Measurements from ENCODE around the gene B4GALT5.
A peak's percentile ranks its signal among the peaks of the same experiment; 100 is the strongest.
"Not testable (repeated sequence)": the region's sequence is repeated elsewhere in the genome, so short reads cannot be mapped to it uniquely, and the experiment has no call there.

B4GALT5 gene, protein sequence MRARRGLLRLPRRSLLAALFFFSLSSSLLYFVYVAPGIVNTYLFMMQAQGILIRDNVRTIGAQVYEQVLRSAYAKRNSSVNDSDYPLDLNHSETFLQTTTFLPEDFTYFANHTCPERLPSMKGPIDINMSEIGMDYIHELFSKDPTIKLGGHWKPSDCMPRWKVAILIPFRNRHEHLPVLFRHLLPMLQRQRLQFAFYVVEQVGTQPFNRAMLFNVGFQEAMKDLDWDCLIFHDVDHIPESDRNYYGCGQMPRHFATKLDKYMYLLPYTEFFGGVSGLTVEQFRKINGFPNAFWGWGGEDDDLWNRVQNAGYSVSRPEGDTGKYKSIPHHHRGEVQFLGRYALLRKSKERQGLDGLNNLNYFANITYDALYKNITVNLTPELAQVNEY

DNA sequence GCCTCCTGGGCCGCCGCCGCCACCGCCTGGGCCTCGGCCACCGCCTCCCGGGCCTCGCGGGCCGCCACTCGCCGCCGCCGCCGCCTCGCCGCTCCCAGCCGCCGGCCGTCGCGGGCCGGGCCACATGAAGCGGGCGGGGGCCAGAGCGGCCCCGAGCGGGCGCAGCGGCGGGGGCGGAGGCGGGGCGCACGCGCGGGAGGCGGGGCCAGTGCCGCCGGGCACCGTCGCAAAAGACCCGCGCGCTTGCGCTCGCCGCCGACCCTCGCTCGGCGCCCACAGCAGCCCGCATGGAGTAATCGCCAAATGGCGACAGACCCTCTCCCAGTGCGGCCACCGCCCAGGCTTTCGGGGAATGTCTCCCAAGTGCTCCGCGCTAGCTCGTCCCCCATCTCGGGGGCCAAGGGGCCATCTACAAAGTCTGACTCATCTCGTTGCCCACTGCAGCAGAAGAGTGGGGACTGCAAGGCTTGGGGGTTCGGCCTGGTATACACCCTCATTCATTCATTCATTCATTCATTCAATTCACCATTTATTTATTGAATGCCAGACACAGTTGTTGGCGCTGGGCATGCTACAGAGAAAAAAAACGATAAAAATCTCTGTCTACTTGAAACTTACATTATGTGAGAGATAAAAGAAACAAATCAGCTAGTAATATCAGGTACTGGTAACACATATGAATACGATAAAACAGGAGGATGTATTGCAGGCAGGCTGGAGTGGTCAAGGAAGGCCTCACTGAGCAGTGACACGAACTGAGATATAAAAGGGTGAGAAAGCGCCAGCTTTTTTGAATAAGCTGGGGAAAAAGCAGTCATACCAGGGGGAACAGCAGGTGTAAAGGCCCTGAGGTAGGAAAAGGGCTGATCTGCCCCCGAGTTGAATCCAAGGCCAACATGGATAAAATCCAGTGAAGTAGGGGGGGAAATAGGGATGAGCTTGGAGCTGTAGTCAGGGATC lies at the start of gene B4GALT5:
Gene B4GALT5 (minus strand): TSS at position 126 of the 960 bp plus-strand sequence. CDS start 188 bp downstream, outside the sequence.
- peak; percentile 54 to 71 for DNase-seq

GRCh38 chr20:49762940-49763766 lies 49.5 kb upstream of the B4GALT5 start:
- no peak for DNase-seq

GRCh38 chr20:49761888-49762287 lies 48.2 kb upstream of the B4GALT5 start:
- not testable (repeated sequence) for DNase-seq

GRCh38 chr20:49759266-49759950 lies 45.7 kb upstream of the B4GALT5 start:
- no peak for DNase-seq

DNA sequence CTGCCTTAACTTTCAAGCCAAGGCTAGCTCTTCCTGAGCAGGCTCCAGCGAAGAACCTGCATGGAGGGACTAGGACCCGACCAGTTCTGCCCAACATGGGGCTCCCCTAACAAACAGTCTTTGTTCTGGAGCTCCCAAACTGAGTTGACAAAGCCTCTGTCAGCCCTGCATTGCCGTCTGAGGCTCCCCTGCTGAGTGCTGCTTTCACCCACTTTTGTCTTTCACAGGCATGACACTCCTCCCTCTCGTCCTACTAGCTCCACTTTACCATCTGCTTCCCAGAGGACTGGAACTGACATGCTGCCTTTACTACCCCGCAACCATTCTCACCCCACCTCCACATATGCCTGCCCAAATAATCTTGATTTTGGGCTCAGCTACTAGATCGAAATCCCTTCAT lies 45.1 kb upstream of the B4GALT5 start:
- no peak for DNase-seq

DNA sequence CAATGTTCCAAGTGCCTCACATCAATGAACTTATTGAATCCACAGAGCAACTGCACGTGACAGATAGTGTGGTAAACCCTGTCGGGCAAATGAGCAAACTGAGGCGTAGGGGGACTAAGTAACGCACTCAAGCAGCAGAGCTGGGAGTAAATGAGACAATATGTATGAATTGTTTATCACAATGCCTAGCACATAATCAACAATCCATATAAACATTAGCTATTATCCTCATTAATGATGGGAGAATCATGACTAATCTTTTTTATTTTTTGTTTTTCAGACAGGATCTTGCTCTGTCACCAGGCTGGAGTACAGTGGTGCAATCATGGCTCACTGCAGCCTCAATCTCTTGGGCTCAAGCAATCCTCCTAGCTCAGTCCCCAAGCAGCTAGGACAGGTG lies 43.9 kb upstream of the B4GALT5 start:
- DNase-seq: no peak

DNA sequence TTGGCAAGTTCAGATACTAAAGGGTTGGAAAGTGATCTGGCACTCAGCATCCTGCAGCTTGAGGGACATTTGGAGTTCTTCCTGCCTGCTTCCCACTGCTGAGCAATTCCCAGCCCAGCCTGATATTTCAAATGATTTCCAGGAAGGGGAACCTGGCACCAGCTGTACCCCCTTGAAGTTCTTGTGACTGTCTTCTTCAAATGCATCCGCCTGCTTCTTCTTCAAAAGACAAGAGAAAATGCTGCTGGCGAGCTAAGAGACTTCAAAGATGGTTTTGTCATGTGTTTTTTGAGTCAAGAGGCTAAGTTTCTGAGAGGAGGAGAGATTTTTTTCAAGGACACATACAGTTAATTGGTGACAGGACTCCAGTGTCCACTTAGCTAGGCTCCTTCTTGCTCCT lies 42.6 kb upstream of the B4GALT5 start:
- DNase-seq: no peak

GRCh38 chr20:49754596-49754995 lies 40.9 kb upstream of the B4GALT5 start:
- DNase-seq: no peak

- no peak for DNase-seq
Measured at GRCh38 chr20:49753133-49753532, 39.5 kb upstream of the B4GALT5 start.

GRCh38 chr20:49752201-49752903 lies 38.7 kb upstream of the B4GALT5 start:
- DNase-seq: no peak

- DNase-seq: no peak
Measured at GRCh38 chr20:49751397-49751736, 37.7 kb upstream of the B4GALT5 start.

DNA sequence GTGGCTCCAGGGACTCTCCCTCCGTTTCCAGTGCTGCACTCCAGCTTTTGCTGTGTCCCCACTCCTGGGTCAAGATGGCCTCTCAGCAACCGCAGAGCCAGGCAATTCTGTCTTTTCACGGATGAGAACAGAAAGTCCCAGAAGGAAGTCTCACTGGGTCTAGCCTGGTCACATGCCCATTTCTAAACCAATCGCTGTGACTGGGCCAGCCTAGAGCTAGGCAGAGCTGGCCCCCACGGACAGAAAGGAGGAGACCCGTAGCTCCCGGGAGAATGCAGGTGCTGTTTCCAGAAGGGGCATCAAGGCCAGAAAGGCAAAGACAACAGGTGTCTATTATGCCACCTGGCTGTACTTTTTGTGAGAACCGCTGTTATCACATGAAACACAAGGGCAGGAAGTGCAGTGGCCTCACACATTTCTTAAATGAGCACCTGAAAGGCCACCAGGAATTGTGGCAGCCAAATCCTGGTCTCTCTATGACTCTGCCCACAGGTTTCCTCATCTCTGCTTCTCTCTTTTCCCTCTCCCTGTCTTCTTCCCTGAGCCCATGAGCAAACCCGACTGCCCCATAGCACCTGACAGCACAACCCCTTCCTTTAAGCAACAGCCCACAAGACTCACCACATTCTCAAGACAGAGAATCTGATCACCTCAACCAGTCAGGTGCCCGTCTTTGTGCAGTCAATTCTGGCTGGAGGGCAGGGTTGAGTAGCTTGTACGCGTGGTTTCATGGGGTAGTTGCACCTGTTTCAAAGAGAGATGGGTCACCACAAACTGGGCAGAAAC lies 37.1 kb upstream of the B4GALT5 start:
- DNase-seq: no peak

DNA sequence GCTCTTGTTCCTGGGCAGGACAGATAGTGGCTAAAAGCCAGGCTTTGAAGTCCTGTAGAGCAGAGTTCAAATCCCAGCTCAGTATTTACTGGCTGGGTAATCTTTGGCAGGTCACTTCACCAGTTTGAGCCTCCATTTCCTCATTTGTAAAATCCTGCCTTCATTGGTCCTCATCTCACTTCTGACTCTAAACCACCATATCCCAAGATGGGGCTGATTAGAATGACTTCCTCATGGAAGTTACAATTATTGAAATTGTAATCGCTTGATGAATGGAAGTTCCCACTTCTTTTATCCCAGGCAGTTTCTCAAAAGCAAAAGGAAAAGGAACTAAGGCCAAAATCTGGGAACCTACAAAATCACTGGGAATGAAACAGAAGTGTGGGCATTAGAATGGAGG lies 35.9 kb upstream of the B4GALT5 start:
- no peak for DNase-seq

- DNase-seq: no peak
Measured at GRCh38 chr20:49748525-49748838, 34.8 kb upstream of the B4GALT5 start.

- DNase-seq: no peak
Measured at GRCh38 chr20:49747707-49748524, 34.2 kb upstream of the B4GALT5 start.

- DNase-seq: no peak
Measured at GRCh38 chr20:49742948-49743347, 29.3 kb upstream of the B4GALT5 start.

- DNase-seq: no peak
Measured at GRCh38 chr20:49741977-49742376, 28.3 kb upstream of the B4GALT5 start.

DNA sequence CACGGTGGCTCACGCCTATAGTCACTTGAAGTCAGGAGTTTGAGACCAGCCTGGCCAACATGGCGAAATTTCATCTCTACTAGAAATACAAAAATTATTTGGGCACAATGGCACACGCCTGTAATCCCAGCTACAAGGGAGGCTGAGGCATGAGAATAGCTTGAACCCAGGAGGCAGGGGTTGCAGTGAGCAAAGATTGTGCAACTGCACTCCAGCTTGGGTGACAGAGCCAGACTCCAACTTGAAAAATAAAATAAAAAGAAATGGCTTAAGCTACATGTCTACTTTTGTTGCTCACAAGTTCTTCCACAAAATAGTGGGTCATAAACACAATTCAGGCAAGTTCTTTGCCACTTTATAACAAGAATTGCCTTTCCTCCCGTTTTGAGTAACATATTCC lies 27.1 kb upstream of the B4GALT5 start:
- DNase-seq: no peak

- DNase-seq: no peak
Measured at GRCh38 chr20:49739042-49739441, 25.4 kb upstream of the B4GALT5 start.

DNA sequence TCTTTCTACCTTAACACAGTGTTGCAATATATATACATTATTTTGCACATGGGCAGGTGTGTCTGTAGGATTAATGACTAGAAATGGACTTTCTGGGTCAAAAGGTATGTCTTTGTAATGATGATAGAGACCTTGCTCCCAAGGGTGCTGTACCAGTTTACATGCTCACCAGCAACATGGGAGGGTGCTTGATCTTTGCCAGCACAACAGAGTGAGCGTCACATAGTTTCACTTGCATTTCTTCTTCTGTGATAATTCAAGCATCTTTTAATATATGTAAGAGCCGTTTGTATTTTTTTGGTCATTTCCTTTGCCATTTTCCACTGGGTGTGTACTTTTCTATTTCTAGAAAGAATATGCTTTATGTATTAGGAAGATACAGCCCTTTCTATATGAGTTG lies 23.6 kb upstream of the B4GALT5 start:
- no peak for DNase-seq
